Anterior cingulate cortex (tissue), 58 donors: ENCODE measurements around the gene AGAP1.

Experiments used
- DNase-seq, 58 donors: peaks; one replicate each; lab custom pipeline; 2025; lab: John Stamatoyannopoulos, UW

The AGAP1 gene

GRCh38 chr2:235979037-235979436, 485.2 kb downstream of the AGAP1 start:
- no peak for DNase-seq

- DNase-seq = peak in 8 of 58 donors; percentile 6 to 82 (median 20)
Measured at GRCh38 chr2:235979753-235980435, 486.1 kb downstream of the AGAP1 start.

- DNase-seq = no peak
Measured at GRCh38 chr2:235981631-235982030, 487.8 kb downstream of the AGAP1 start.

GRCh38 chr2:235983016-235983415, 489.2 kb downstream of the AGAP1 start:
- DNase-seq = no peak

- DNase-seq = no peak
Measured at GRCh38 chr2:235984552-235984951, 490.7 kb downstream of the AGAP1 start.

- no peak for DNase-seq
Measured at GRCh38 chr2:235986361-235986760, 492.5 kb downstream of the AGAP1 start.

GRCh38 chr2:235988271-235989015, 494.6 kb downstream of the AGAP1 start:
- DNase-seq = no peak

- DNase-seq = no peak
Measured at GRCh38 chr2:235989591-235989990, 495.7 kb downstream of the AGAP1 start.

- no peak for DNase-seq
Measured at GRCh38 chr2:235990344-235990743, 496.5 kb downstream of the AGAP1 start.

GRCh38 chr2:235992024-235992423, 498.2 kb downstream of the AGAP1 start:
- DNase-seq = no peak

- DNase-seq = no peak
Measured at GRCh38 chr2:235996419-235996818, 502.6 kb downstream of the AGAP1 start.

- no peak for DNase-seq
Measured at GRCh38 chr2:235999011-235999410, 505.2 kb downstream of the AGAP1 start.

GRCh38 chr2:236001166-236001828, 507.5 kb downstream of the AGAP1 start:
- DNase-seq = no peak

GRCh38 chr2:236001854-236002253, 508.0 kb downstream of the AGAP1 start:
- no peak for DNase-seq

GRCh38 chr2:236008006-236008405, 514.2 kb downstream of the AGAP1 start:
- peak in 4 of 58 donors; percentile 0 to 15 (median 6) for DNase-seq

- DNase-seq = no peak
Measured at GRCh38 chr2:236008857-236009256, 515.0 kb downstream of the AGAP1 start.

GRCh38 chr2:236010920-236011685, 517.3 kb downstream of the AGAP1 start:
- DNase-seq = no peak

- DNase-seq = no peak
Measured at GRCh38 chr2:236012155-236012554, 518.3 kb downstream of the AGAP1 start.

- DNase-seq = no peak
Measured at GRCh38 chr2:236014408-236015131, 520.7 kb downstream of the AGAP1 start.

- no peak for DNase-seq
Measured at GRCh38 chr2:236015171-236015570, 521.3 kb downstream of the AGAP1 start.
